GM13976 (cell line): ENCODE data around the gene RBP5.

ENCODE experiments used
- DNase-seq: peaks from one replicate; pipeline ENCODE4 v3.0.0; 2012; ENCODE audit warnings: low spot score
- in situ Hi-C: fragments of 300-500 bp; cut with MboI; formaldehyde crosslinking; loops from one replicate; pipeline ENCODE4 v1.12.0; 2022; ENCODE audit warnings: low sequenced_read_pairs, mixed read lengths, inconsistent platforms; ENCODE audit not compliant: unreplicated experiment
- TF ChIP-seq, protein P1 (sequence below): IDR thresholded peaks from 2 replicates; pipeline ENCODE4 v1.5.1; 2012; ENCODE audit warnings: borderline replicate concordance, mild to moderate bottlenecking; ENCODE audit not compliant: insufficient read depth; ENCODE audit errors: extremely low read depth, missing control alignments, control extremely low read depth

The RBP5 gene

DNA sequence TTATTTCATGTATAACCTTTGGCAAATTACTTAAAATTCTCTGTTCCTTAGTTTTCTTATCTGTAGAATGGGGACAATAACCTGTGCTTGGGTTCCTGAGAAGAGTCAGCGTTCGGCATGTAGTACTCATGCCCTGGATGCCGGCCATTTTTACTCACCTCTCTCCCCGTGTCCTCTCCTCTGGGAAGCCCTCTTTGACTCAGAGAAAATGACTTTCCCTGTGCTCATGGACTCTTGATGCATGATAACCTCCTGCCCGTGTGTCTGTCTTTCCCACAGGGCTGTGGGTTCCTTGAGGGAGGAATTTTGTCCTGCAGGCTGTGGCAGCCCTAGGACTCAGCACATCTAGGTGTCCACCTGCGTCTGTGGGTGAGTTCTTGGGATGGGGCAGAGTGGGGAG is 13.8 kb downstream of the RBP5 start:
- in situ Hi-C loops = loop anchor here (25.0 kb wide), 1 partner anchor 178 kb away; the partner anchor contains the start of genes ATN1, C12orf57 and RNU7-1
- TF ChIP-seq, protein P1, sequence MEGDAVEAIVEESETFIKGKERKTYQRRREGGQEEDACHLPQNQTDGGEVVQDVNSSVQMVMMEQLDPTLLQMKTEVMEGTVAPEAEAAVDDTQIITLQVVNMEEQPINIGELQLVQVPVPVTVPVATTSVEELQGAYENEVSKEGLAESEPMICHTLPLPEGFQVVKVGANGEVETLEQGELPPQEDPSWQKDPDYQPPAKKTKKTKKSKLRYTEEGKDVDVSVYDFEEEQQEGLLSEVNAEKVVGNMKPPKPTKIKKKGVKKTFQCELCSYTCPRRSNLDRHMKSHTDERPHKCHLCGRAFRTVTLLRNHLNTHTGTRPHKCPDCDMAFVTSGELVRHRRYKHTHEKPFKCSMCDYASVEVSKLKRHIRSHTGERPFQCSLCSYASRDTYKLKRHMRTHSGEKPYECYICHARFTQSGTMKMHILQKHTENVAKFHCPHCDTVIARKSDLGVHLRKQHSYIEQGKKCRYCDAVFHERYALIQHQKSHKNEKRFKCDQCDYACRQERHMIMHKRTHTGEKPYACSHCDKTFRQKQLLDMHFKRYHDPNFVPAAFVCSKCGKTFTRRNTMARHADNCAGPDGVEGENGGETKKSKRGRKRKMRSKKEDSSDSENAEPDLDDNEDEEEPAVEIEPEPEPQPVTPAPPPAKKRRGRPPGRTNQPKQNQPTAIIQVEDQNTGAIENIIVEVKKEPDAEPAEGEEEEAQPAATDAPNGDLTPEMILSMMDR = no peak
- DNase-seq = no peak

DNA sequence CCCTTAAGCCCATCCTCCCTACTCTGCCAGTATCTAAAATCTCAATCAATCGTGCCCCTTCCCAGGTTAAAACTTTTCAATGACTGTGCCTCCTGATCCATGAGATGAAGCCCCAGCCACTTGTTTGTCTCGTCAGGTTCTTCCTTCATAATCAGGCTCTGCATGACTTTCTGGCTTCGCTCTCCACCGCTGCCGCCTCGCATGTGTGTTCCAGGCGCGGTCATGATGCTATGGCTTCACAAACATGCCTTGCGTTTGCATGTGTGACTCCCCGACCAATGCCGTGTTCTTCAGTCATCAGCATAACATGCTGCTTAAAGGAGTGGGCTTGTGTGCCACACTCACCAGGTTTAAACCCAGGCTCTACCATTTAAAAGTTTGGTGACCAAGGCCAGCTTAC is 14.7 kb downstream of the RBP5 start:
- in situ Hi-C loops = loop anchor here (25.0 kb wide), 1 partner anchor 177 kb away; the partner anchor contains the start of genes ATN1, C12orf57 and RNU7-1
- TF ChIP-seq, protein P1 = no peak
- DNase-seq = no peak

DNA sequence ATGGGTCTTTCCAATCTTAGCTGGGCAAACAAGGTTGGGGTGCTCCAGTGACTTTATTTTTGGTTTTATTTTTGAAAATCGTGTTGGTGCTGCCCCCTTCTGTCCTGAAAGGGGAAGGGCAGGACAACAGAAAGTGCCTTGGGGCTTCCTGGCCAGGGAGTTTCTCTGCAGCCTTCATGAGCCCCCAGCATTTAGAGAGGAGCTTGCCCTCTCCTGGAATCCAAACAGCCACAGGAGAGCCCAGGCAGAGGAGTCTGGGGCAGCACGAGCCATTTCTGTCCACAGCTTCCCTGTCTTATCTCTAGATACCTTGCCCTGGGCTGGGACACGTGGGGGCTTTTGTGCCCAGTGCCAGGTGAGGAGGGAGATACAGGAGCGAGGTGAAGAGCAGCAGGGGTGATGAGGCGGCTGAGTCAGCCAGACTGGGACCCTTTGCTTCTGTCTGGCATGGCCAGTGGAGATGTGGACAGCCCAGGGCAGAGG is 15.3 kb downstream of the RBP5 start:
- TF ChIP-seq, protein P1 = peak; percentile 83
- peak; percentile 77 for DNase-seq
- in situ Hi-C loops = loop anchor here (25.0 kb wide), 1 partner anchor 176 kb away; the partner anchor contains the start of genes ATN1, C12orf57 and RNU7-1

DNA sequence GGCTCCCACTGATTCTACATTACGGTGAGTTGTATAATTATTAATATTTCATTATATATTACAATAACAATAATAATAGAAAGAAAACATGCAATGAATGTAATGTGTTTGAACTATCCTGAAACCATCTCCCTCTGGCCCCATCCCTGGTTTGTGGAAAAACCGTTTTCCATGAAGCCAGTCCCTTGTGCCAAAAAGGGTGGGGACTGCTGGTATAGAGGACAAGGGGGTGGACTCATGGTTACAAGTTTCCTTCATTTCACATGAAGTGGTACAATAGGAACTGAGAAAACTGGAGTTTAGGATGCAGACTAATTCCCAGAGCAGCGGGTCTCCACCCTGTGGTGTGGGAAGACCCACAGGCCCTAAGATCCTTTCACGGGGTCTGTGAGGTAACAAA is 16.6 kb downstream of the RBP5 start:
- TF ChIP-seq, protein P1 = no peak
- in situ Hi-C loops = loop anchor here (25.0 kb wide), 1 partner anchor 175 kb away; the partner anchor contains the start of genes ATN1, C12orf57 and RNU7-1
- DNase-seq = no peak

DNA sequence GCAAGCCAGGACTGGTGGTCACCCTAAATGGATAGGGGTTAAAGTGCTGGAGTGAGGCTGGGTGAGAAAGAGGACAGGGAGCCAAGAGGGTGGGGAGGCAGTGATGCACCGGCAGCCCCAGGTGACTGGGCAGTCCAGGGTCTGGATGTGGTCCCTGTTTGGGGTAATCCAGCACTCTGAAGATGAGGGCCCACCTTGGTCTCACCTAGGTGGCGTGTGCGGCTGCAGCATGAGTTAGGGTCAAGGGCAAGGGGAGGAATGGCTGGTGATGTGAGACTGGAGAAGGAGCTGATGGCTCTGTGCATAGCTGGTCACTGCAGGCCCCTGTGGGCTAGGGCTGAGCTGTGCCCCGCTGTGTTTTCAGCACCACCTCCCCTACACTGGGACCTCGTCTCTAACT is 18.0 kb downstream of the RBP5 start:
- no peak for DNase-seq
- TF ChIP-seq, protein P1 = no peak
- in situ Hi-C loops = loop anchor here (25.0 kb wide), 1 partner anchor 173 kb away; the partner anchor contains the start of genes ATN1, C12orf57 and RNU7-1

DNA sequence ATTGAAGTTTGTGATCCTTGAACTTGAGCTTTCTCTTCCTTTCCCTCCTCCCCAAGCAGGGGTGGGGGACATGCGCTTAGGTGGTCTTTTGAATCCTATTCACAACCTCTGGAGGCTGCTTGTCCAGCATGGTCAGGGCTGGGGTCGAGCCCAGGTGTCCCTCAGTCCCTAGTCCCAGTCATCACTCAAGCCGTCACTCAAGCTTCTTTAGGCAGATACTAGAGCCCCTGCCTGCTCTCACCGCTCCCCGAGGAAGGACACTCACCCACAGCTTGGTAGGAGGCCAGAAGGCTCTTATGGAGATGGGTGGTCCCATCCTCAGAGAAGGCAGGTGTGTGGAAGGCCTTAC is 19.1 kb downstream of the RBP5 start:
- in situ Hi-C loops = loop anchor here (25.0 kb wide), 1 partner anchor 172 kb away; the partner anchor contains the start of genes ATN1, C12orf57 and RNU7-1
- DNase-seq = no peak
- TF ChIP-seq, protein P1 = no peak
